ENCODE data around the gene KLHL10.
"Not testable (repeated sequence)": the region's sequence is repeated elsewhere in the genome, so short reads cannot be mapped to it uniquely, and the experiment has no call there.

Gene KLHL10

GRCh38 chr17:41813152-41813680 lies 24.4 kb upstream of the KLHL10 start:
- no peak for DNase-seq (ENCODE audit: low read depth)

DNA sequence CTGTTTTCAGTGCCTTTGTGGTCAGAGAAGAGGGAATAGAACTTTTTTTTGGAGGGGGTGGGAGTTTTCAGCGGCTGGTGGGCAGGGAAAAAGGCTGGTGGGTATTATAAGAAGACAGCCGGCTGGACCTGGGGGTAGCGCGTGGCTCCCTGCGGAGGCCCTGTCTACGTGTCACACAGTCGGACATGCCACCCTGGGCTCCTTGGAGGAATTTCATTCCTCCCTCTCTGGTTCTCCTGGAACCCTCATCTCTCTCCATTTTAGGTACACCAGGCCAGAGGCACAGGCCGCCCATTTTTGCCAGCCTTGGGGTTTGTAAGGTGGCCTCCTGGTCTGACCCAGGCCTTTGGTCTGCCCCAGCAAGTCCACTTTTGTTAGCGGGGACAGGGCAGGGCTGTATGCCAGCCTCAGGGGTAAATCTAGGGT lies 23.9 kb upstream of the KLHL10 start:
- DNase-seq (ENCODE audit: low read depth) = no peak

- no peak for DNase-seq (ENCODE audit: low read depth)
Measured at GRCh38 chr17:41814195-41814594, 23.4 kb upstream of the KLHL10 start.

DNA sequence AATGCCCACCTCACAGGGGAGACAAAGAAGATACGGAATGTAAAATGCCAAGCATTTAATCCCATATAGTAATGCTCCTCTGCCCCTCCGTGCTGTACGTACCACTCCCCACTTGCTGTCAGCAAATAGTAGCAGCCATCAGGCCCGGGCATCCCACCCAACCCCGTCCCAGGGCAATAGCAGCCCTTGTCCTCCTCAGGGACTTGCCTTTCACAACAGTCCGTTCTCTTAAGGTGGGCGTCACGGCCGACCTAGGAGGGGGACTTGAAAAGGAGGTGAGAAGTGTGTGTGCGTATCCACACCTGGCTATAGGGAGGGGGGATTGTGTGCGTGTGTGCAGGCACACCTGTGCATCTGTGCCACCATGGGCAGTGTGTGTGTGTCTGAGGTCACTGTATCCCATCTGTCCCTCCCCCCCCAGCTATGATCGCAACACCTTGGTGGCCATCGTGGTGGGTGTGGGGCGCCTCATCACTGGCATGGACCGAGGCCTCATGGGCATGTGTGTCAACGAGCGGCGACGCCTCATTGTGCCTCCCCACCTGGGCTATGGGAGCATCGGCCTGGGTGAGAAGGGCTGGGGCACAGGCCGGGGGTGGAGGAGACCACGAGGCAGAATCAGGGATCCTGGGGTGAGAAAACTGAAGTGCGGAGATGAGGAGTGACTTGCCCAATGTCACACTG lies 20.8 kb upstream of the KLHL10 start:
- DNase-seq (ENCODE audit: low read depth) = no peak

DNA sequence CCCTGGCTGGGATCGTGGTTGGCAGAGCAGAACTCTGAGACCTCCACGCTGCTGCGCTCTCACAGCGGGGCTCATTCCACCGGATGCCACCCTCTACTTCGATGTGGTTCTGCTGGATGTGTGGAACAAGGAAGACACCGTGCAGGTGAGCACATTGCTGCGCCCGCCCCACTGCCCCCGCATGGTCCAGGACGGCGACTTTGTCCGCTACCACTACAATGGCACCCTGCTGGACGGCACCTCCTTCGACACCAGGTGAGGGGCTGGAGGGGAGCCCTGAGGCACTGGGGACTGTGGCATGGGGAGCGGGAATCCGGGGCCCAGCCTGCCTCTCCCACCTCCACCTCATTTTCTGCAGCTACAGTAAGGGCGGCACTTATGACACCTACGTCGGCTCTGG lies 19.6 kb upstream of the KLHL10 start:
- DNase-seq (ENCODE audit: low read depth) = no peak

GRCh38 chr17:41821776-41822175 lies 15.8 kb upstream of the KLHL10 start:
- no peak for DNase-seq (ENCODE audit: low read depth)

- no peak for DNase-seq (ENCODE audit: low read depth)
Measured at GRCh38 chr17:41822216-41823140, 15.1 kb upstream of the KLHL10 start.

DNA sequence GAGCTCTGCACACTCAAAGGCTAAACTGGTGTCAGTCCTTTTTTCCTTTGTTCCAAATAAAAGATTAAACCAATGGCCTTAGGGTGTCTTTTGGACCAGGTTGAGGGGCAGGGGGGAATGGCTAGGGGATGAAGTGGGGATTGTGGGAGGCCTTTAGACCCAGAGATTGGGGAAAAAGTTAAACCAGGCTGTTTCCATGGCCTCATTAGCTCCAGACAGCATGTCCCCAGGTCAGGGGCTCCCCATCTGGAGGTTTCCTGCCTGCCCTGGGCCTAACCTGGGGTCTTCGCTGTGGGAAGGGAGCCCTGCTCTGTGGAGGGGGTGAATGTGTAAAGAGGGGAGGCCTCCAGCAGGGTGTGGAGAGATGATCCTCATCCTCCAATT lies 14.5 kb upstream of the KLHL10 start:
- no peak for DNase-seq (ENCODE audit: low read depth)

DNA sequence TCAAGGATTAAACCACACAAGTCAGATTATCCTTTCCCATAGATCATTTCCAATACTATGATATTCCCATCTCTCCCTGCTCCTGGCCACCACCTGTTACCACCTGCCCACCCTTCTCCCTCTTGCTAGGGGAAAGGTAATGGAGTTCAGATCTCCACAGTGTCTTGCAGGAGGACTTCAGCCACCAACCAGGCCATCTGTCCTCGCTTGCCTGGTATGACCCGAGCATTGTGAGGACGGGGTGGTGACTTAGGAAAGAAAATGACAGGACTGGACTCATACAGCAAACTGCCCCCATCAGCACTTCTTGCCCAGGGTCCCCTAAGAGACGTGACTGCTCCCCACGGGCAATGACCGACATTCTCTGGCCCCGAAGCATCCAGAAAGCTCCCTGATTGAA lies 14.0 kb upstream of the KLHL10 start:
- no peak for DNase-seq (ENCODE audit: low read depth)

DNA sequence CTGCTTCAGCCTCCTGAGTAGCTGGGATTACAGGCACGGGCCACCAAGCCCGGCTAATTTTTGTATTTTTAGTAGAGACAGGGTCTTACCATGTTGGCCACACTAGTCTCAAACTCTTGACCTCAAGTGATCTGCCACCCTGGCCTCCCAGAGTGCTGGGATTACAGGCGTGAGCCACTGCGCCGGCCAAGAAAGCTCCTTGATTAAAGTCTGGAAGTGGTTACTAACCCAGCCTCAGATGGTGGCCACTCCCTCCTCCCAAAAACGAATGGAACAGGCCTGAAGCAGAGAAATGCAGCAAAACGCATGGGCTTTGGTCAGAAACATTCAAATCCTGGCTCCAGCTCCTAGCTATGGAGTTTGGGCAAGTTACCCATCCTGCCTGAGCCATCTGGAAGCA lies 13.5 kb upstream of the KLHL10 start:
- no peak for DNase-seq (ENCODE audit: low read depth)

DNA sequence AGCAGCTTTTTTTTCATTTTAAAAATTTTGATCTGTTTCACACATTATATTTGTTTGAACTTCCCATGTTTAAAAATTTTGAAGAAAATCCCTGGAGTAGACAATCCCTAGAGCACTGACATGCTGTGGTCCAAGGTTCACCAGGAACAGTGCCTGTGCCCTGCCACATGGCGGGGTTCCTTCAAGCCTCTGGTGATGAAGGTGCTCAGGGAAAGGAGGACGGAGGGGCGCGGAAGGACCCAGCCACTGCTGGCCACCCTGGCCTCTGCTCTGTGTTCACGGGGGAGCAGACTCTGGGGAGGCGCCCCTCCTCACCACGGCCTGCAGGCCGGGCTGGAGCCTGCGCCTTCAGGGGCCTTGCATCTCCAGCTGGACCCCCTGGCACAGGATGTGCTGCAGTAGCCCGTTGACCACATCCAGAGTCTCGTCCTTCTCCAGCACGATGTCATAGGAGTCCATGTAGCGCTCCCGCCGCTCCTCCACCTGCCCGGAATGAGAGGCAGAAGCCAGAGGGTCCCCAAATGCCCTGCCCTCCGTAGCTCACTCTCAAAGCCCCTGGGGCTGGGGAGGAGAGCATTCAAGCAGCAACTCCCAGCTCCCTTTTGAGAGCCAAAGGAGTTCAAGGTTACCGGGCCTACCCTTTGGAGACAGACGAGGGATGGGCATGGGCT lies 12.3 kb upstream of the KLHL10 start:
- DNase-seq (ENCODE audit: low read depth) = no peak

- DNase-seq (ENCODE audit: low read depth) = not testable (repeated sequence)
Measured at GRCh38 chr17:41829961-41830360, 7.7 kb upstream of the KLHL10 start.

DNA sequence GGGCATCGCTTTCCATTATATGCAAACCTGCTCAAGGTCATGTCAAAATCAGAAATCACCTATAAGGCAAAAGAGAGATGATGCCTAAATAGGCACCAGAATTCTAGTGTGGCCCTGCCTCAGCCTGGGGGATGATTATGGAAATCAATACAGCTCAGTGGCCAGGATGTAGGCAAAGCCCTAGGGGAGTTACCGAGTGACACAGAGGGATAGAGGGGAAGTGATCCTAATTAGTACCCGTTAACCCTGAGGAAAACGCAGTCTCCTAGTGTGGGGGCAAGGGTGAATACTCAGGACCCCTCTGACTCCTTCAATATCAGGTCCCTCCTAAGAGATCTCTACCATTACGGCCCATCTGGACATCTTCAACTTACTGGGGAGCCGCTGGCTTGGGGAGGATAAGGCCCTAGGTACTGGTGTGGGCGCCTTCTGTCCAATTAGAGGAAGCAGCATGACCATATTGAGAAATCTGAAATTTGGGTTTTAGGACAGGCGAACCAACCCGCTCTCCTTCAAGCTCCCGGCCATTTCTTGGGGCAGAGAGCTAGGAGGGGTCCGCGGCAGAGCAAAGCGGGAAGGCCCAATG lies 2.3 kb upstream of the KLHL10 start:
- no peak for DNase-seq (ENCODE audit: low read depth)

GRCh38 chr17:41835800-41836549 lies 1.6 kb upstream of the KLHL10 start, which contains the start of gene NT5C3B:
TSS of gene NT5C3B (minus strand) at chr17:41836232. CDS start at chr17:41836193, 39 bp downstream.
- peak; percentile 44 for DNase-seq (ENCODE audit: low read depth)

GRCh38 chr17:41836550-41837196 lies 952 bp upstream of the KLHL10 start:
- no peak for DNase-seq (ENCODE audit: low read depth)

DNA sequence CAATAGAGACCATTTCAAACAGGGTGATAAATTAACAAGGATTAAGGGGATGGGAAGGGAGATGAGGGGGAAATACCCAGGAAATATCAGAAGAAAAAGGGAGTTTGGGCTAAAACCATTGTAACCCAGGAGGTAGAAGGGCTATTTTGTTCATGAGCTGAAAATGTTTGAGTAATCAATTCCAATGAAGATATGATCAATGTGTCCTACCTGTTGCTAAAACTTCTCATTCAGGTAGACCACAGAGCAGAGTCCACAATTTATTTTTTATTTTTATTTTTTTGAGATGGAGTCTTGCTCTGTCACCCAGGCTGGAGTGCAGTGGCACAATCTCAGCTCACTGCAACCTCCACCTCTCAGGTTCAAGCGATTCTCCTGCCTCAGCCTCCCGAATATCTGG lies 1.8 kb downstream of the KLHL10 start:
- not testable (repeated sequence) for DNase-seq (ENCODE audit: low read depth)

DNA sequence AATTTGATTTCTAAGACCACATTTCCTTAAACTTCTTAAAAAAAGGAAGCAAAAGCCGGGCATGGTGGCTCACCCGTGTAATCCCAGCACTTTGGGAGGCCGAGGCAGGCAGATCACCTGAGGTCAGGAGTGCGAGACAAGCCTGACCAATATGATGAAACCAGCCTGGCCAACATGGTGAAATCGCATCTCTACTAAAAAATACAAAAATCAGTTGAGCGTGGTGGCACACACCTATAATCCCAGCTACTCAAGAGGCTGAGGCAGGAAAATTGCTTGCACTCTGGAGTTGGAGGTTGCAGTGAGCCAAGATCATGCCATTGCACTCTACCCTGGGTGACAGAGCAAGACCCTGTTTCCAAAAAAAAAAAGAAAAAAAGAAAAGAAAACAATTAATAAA lies 3.2 kb downstream of the KLHL10 start:
- not testable (repeated sequence) for DNase-seq (ENCODE audit: low read depth)

DNA sequence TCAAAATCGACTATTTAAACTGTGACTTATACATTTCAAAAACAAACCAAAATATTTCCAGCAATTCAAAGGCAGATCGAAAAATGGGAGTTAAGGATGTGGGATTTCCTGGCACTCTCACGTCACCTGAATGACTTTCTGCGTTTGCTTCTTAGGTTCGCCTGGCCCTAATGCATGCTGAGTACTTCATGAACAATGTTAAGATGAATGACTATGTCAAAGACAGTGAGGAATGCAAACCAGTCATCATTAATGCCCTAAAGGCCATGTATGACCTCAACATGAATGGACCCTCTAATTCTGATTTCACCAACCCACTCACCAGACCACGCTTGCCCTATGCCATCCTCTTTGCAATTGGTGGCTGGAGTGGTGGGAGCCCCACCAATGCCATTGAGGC lies 7.3 kb downstream of the KLHL10 start:
- no peak for DNase-seq (ENCODE audit: low read depth)

DNA sequence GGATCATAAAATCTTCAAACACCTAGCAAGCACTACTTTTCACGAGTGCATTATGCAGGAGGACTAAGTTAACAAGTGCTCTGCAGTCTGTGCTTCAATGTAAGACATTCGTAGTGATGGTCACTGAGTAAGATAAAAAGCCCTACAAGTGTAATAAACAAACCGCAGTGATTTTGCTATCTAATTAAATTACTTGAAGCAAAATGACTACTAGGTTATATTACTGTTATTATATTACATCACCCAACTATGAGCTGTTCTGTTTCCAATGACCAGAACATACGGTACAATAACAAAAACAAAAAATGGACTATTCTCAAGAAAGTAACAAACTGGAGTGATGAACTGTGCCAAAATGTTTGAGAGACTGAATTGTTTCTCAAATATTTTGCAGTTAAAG lies 11.2 kb downstream of the KLHL10 start:
- no peak for DNase-seq (ENCODE audit: low read depth)

- DNase-seq (ENCODE audit: low read depth) = no peak
Measured at GRCh38 chr17:41849251-41849990, 11.8 kb downstream of the KLHL10 start.

Data from T-helper 22 cell (primary cell).